K562 (cell line): ENCODE results near the gene WDR86.

Source experiments
- ATF2 ChIP-seq: sonication (generic); formaldehyde crosslinking; IDR thresholded peaks from 2 replicates; pipeline ENCODE4 v1.8.1; 2022; ENCODE audit warnings: missing genetic modification reagents
- BCOR ChIP-seq: fragments of 450-650 bp; IDR thresholded peaks from 2 replicates; pipeline ENCODE4 v1.6.1; 2016
- CBX2 ChIP-seq: fragments of 200-600 bp; sonication (generic); IDR thresholded peaks from one replicate; pipeline ENCODE4 v1.6.1; 2012; ENCODE audit warnings: mild to moderate bottlenecking, low read length, inconsistent platforms; ENCODE audit not compliant: insufficient read depth, poor library complexity, severe bottlenecking
- E2F1 ChIP-seq: sonication (generic); formaldehyde crosslinking; IDR thresholded peaks from 2 replicates; pipeline ENCODE4 v1.8.1; 2023; ENCODE audit warnings: mild to moderate bottlenecking, missing genetic modification reagents, moderate library complexity
- ETV5 ChIP-seq: sonication (generic); formaldehyde crosslinking; IDR thresholded peaks from 2 replicates; pipeline ENCODE4 v1.4.0; 2020; ENCODE audit warnings: low read depth, mild to moderate bottlenecking, missing genetic modification reagents
- FOXK1 ChIP-seq: sonication (generic); formaldehyde crosslinking; IDR thresholded peaks from 2 replicates; pipeline ENCODE4 v1.8.0; 2022; ENCODE audit warnings: missing genetic modification reagents, mild to moderate bottlenecking, borderline replicate concordance
- KLF13 ChIP-seq: fragments of 450-650 bp; IDR thresholded peaks from 2 replicates; pipeline ENCODE4 v1.6.1; 2016; ENCODE audit warnings: missing genetic modification characterization, low read depth, mild to moderate bottlenecking, missing compliant biosample characterization, moderate library complexity, borderline replicate concordance
- MYNN ChIP-seq, 2 experiments: sonication (generic); formaldehyde crosslinking in 1 of 2; IDR thresholded peaks; 2 replicates each; pipeline versions ENCODE4 v1.5.0 to v1.6.1; 2016 to 2020; ENCODE audit warnings: antibody characterized with exemption in 1 of 2, missing genetic modification reagents in 1 of 2
- NCOR1 ChIP-seq: fragments of 450-650 bp; IDR thresholded peaks from 2 replicates; pipeline ENCODE4 v1.6.1; 2016; ENCODE audit warnings: mild to moderate bottlenecking, moderate library complexity
- POLR2A ChIP-seq: fragments of 450-650 bp; conservative IDR thresholded peaks from 2 replicates; pipeline ENCODE4 v1.6.1; 2016
- REST ChIP-seq, 2 experiments: fragments of 450-650 bp; formaldehyde crosslinking in 1 of 2; IDR thresholded peaks; 2 replicates each; pipeline versions ENCODE4 v1.4.0 to v1.6.1; 2014 to 2020; ENCODE audit warnings: mild to moderate bottlenecking in 2 of 2, borderline replicate concordance in 1 of 2, low read depth in 1 of 2
- SP1 ChIP-seq: sonication (generic); formaldehyde crosslinking; IDR thresholded peaks from 2 replicates; pipeline ENCODE4 v1.8.1; 2022; ENCODE audit warnings: mild to moderate bottlenecking, missing genetic modification reagents
- TEAD4 ChIP-seq, 2 experiments: sonication (generic) in 1 of 2; formaldehyde crosslinking in 1 of 2; IDR thresholded peaks; 2 replicates each; pipeline versions ENCODE4 v1.6.1 to v1.8.0; 2012 to 2022; ENCODE audit warnings: borderline replicate concordance in 1 of 2, inconsistent platforms in 1 of 2, low read length in 1 of 2, mild to moderate bottlenecking in 1 of 2, missing genetic modification reagents in 1 of 2

- no peak for TF ChIP-seq BCOR
- TF ChIP-seq MYNN (IDR thresholded peaks at IDR 0.05) = no peak
- no peak for TF ChIP-seq MYNN (CRISPR knock-in tag; IDR thresholded peaks at IDR 0.05)
- TF ChIP-seq CBX2 = no peak
- no peak for TF ChIP-seq REST (IDR thresholded peaks at IDR 0.05; ENCODE audit: borderline replicate concordance)
- TF ChIP-seq REST (CRISPR knock-in tag; IDR thresholded peaks at IDR 0.05; ENCODE audit: low read depth) = no peak
- no peak for TF ChIP-seq ETV5 (CRISPR knock-in tag)
- TF ChIP-seq TEAD4 (IDR thresholded peaks at IDR 0.05; ENCODE audit: low read length) = no peak
- TF ChIP-seq TEAD4 (CRISPR knock-in tag; IDR thresholded peaks at IDR 0.05; ENCODE audit: borderline replicate concordance) = no peak
- no peak for TF ChIP-seq FOXK1 (CRISPR knock-in tag)
- no peak for TF ChIP-seq POLR2A
- no peak for TF ChIP-seq E2F1
- TF ChIP-seq SP1 = no peak
- no peak for TF ChIP-seq KLF13 (tag)
- TF ChIP-seq ATF2 = no peak
- TF ChIP-seq NCOR1 = no peak
These were observed 21.9 kb downstream of the WDR86 start for GRCh38 chr7:151388007-151388297.
